CD4-positive, alpha-beta T cell treated with Interleukin-17A for 4 hours (primary cell): ENCODE data around the gene ZNF611.
"Not testable (repeated sequence)": the region's sequence is repeated elsewhere in the genome, so short reads cannot be mapped to it uniquely, and the experiment has no call there.

Experiments used
- DNase-seq: peaks from one replicate; pipeline ENCODE4 v3.0.0-alpha.2; 2020; ENCODE audit warnings: mixed read lengths

Gene ZNF611

DNA sequence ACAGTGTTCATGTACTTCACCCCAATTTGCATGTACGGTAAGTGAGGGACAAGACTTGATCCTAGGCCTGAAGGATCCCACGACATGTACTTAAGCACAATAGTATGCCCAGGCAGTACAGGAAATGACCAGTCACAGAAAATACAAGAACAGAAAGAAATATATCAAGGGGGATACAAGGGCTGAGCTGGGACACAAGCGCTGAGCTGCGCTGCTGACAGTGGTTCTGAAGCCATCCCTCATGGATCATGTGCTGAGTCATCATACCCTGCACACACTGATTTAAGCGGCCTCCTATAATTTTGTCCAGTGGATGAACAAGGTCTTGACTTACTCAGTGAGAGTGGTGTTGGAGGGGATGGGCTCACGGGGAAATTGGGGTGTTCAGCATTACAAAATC is 59.6 kb downstream of the ZNF611 start:
- DNase-seq = not testable (repeated sequence)

- DNase-seq = no peak
Observed at GRCh38 chr19:52673014-52673413, 61.8 kb downstream of the ZNF611 start.

DNA sequence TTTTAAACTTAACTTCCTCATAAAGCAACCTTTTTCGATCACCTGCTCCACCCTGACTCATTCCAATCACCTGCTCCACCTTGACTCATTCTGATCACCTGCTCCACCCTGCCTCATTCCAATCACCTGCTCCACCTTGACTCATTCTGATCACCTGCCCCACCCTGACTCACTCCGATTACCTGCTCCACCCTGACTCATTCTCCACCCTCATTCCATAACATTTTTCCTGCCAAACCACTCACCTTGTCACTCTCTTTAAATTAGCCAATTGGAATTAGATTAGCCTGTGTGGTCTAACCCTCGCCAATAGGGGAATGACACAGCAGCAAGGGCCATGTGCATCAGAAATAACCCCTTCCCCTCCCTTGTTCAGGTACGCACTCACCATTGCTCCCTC is 64.8 kb downstream of the ZNF611 start:
- DNase-seq = no peak

DNA sequence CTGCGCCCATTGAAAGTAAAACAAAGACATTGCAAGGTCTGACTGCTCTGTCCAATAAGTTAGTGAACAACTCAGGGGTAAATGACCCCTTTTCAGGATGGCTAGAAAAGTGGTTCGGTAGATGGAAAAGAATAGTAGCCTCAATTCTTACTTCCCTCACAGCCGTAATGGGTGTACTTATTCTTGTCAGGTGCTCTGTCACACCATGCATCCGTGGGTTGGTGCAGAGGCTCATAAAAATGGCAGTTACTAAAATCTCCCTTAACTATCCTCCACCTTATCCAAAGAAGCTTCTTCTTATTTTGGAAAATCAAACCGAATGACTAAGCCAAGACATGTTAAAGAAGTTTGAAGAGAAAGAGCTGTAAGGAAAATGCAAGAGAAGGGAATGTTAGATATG is 65.3 kb downstream of the ZNF611 start:
- DNase-seq = no peak

- no peak for DNase-seq
Observed at GRCh38 chr19:52667972-52668371, 66.9 kb downstream of the ZNF611 start.

GRCh38 chr19:52666506-52666905 is 68.3 kb downstream of the ZNF611 start:
- no peak for DNase-seq

DNA sequence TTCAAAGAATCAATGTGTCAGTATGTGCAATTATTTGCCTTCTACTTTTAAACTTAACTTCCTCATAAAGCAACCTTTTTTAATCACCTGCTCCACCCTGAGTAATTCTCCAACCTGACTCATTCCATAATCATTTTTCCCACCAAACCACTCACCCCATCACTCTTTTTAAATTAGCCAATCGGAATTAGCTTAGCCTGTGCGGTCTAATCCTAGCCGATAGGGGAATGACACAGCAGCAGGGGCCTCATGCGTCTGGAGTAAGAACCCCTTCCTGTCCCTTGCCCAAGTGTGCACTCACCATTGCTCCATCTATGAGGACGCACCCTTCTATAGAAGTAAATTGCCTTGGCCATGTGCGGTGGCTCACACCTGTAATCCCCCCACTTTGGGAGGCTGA is 69.3 kb downstream of the ZNF611 start:
- no peak for DNase-seq

DNA sequence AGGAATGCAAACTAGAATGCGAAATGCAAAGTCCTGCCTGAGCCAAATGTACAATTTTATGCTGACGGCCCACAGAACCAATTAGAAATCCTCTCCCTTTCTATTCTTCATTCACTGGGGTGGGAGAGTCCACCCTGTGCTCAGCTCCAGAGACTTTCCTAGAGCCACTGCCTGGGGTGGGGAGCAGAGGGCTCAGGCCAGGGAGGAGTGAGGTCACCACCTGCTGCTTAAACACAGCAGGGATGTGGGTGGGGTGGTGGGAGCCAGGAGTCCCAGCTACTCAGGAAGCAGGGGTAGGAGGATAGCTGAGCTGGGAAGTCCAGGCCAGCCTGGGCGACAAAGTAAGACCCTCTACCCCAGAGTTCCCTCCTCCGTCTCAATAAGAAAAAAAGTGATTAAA is 69.8 kb downstream of the ZNF611 start:
- no peak for DNase-seq

- DNase-seq = no peak
Observed at GRCh38 chr19:52664461-52664860, 70.4 kb downstream of the ZNF611 start.

GRCh38 chr19:52662631-52663030 is 72.2 kb downstream of the ZNF611 start:
- DNase-seq = no peak

DNA sequence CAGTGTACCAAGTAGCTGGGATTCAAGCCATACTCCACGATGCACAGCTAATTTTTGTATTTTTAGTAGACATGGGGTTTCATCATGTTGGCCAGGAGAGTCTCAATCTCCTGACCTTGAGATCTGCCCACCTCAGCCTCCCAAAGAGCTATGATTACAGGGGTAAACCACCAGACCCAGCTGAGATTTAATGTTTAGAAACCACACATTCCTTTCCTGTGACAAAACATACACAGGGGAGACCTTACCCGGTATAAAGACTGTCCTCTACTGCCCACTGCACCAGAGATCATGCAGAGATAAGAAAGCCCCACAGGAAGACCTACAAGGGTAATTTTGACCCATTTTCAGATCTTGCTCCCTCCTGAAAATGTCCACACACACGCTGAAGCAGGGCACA is 73.9 kb downstream of the ZNF611 start:
- no peak for DNase-seq

- DNase-seq = no peak
Observed at GRCh38 chr19:52659013-52659412, 75.8 kb downstream of the ZNF611 start.

DNA sequence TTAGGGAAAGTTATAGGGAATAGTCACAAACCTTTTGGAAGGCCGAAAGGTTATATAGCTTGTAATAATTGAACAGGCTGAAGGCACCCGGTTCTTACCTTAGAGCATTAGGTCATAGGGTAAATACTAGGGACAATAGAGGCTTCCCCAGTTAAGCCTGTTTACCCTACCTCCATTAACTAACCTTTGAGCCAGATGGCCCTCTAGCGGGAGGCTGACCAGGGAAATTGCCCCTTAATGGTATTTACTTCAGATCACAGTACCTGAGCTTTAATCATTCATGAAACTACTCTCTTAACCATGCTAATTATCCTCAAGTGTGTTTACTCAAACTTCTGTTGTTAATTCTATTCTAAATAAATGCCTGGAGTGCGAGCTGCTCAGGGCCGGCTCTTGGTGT is 76.2 kb downstream of the ZNF611 start:
- DNase-seq = no peak

- no peak for DNase-seq
Observed at GRCh38 chr19:52653161-52653560, 81.7 kb downstream of the ZNF611 start.
